Thyroid gland (tissue), 4 donors: ENCODE measurements around the gene MAPK13.

Experiments
- CTCF ChIP-seq, 6 experiments: fragments of 200-600 bp in 3 of 6; fragments of 450-650 bp in 3 of 6; sonication (generic) in 3 of 6; IDR thresholded peaks; one replicate each; pipeline ENCODE4 v1.5.1; 2016 to 2019; ENCODE audit warnings: antibody characterized with exemption in 6 of 6, mild to moderate bottlenecking in 2 of 6, inconsistent platforms in 1 of 6, moderate library complexity in 1 of 6
- POLR2A ChIP-seq, 2 donors: fragments of 450-650 bp; IDR thresholded peaks; one replicate each; pipeline ENCODE4 v1.6.1; 2017; ENCODE audit warnings: antibody characterized with exemption in 2 of 2, mild to moderate bottlenecking in 2 of 2, moderate library complexity in 1 of 2

GRCh38 chr6:36145495-36145894 is 15.2 kb downstream of the MAPK13 start:
- TF ChIP-seq CTCF (IDR thresholded peaks at IDR 0.05) (no peak), POLR2A (IDR thresholded peaks at IDR 0.05) (no peak)
